ENCODE data around the gene AFM. TPM values are rescaled to one million over a fixed set of nuclear protein-coding genes. Genes with fewer than 3 reads are reported as not detected.
A peak's percentile ranks its signal among the peaks of the same experiment; 100 is the strongest.

AFM gene, protein sequence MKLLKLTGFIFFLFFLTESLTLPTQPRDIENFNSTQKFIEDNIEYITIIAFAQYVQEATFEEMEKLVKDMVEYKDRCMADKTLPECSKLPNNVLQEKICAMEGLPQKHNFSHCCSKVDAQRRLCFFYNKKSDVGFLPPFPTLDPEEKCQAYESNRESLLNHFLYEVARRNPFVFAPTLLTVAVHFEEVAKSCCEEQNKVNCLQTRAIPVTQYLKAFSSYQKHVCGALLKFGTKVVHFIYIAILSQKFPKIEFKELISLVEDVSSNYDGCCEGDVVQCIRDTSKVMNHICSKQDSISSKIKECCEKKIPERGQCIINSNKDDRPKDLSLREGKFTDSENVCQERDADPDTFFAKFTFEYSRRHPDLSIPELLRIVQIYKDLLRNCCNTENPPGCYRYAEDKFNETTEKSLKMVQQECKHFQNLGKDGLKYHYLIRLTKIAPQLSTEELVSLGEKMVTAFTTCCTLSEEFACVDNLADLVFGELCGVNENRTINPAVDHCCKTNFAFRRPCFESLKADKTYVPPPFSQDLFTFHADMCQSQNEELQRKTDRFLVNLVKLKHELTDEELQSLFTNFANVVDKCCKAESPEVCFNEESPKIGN
- total RNA-seq (2014; rRNA removed; shearing (Covaris generic)) = not detected in 2 replicates
- not detected in 2 replicates for polyA plus RNA-seq (2015; cell fraction: cytosol; rRNA removed)
- not detected in 2 replicates for polyA plus RNA-seq (2015; cell fraction: nucleus; rRNA removed)

DNA sequence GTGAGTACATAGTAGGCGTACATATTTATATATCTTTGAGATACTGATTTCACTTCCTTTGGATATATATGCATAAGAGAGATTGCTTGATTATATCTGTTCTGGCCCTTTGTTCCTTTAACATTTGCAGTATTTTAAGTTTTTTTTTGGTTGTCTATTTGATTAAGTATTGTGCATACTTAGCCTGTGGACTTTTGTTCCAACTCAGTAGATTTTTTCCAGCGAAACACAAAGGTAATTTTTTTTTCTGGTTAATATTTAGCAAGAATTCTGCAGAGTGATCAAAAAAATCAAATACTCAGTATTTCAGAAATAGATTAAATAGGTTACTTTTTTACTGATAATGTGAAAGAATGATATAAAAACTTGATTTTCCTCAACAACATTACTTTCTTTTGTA, at the start of gene AFM:
AFM (plus strand) TSS at position 388 of the 400 bp plus-strand sequence. CDS start 31 bp downstream, outside the sequence.
- DNase-seq (ENCODE audit: low read depth) = no peak

DNA sequence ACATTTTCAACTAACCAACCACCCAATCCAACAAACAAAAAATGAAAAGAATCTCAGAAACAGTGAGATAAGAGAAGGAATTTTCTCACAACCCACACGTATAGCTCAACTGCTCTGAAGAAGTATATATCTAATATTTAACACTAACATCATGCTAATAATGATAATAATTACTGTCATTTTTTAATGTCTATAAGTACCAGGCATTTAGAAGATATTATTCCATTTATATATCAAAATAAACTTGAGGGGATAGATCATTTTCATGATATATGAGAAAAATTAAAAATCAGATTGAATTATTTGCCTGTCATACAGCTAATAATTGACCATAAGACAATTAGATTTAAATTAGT, 49.8 kb upstream of the AFM start:
- no peak for DNase-seq (ENCODE audit: low read depth)

DNA sequence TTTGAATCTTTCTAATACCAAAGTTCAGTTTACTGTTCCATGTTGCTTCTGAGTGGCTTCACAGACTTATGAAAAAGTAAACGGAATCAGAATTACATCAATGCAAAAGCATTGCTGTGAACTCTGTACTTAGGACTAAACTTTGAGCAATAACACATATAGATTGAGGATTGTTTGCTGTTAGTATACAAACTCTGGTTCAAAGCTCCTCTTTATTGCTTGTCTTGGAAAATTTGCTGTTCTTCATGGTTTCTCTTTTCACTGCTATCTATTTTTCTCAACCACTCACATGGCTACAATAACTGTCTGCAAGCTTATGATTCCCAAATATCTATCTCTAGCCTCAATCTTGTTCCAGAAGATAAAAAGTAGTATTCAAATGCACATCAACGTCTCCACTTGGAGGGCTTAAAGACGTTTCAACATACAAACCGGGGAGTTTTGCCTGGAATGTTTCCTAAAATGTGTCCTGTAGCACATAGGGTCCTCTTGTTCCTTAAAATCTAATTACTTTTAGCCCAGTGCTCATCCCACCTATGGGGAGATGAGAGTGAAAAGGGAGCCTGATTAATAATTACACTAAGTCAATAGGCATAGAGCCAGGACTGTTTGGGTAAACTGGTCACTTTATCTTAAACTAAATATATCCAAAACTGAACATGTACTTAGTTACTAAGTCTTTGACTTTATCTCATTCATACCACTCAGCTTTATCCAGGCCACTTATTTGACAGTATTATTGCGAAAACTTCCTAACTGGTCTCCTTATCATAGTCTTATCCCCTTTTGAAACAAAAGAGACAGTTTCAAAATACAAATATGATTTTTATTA, 49.2 kb upstream of the AFM start:
- no peak for DNase-seq (ENCODE audit: low read depth)

DNA sequence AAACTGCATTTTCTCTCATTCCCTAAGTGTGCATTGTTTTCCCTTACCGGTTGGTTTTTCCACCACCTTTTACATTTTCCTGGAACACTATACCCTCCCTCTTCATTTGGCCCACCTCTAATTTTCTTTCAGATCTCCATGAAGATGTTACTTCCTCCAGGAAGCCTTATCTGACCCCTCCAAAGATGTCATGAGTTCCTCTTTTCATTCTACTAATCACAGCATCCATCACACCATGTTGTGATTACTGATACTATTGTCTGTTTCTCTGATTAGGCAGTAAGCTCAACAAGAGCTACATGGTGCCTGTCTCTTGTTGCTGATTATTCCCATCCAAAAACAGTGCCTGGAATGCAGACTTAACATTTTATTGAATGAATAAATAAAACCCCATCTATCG, 48.4 kb upstream of the AFM start:
- DNase-seq (ENCODE audit: low read depth) = no peak

DNA sequence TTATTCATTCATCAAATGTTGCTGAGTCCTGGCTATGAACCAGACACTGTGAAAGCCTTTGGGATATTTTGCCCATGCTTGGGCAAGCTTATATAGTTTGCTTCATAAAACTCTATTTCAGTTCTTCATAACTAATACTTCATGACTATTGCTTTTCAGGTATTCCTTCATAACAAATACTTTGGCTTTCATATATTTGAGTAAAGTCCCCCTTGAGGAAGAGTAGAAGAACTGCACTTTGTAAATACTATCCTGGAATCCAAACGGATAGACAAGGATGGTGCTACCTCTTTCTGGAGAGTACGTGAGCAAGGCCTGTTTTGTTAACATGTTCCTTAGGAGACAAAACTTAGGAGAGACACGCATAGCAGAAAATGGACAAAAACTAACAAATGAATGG, 47.2 kb upstream of the AFM start:
- DNase-seq (ENCODE audit: low read depth) = no peak

DNA sequence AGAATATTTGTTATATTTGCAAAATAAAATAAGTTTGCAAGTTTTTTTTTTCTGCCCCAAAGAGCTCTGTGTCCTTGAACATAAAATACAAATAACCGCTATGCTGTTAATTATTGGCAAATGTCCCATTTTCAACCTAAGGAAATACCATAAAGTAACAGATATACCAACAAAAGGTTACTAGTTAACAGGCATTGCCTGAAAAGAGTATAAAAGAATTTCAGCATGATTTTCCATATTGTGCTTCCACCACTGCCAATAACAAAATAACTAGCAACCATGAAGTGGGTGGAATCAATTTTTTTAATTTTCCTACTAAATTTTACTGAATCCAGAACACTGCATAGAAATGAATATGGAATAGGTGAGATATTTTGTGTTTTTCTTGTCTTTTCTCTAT, 45.6 kb upstream of the AFM start, which contains the start of gene AFP:
AFP (plus strand) TSS at position 238 of the 400 bp plus-strand sequence; CDS start at position 280, 42 bp downstream.
- DNase-seq (ENCODE audit: low read depth) = no peak

DNA sequence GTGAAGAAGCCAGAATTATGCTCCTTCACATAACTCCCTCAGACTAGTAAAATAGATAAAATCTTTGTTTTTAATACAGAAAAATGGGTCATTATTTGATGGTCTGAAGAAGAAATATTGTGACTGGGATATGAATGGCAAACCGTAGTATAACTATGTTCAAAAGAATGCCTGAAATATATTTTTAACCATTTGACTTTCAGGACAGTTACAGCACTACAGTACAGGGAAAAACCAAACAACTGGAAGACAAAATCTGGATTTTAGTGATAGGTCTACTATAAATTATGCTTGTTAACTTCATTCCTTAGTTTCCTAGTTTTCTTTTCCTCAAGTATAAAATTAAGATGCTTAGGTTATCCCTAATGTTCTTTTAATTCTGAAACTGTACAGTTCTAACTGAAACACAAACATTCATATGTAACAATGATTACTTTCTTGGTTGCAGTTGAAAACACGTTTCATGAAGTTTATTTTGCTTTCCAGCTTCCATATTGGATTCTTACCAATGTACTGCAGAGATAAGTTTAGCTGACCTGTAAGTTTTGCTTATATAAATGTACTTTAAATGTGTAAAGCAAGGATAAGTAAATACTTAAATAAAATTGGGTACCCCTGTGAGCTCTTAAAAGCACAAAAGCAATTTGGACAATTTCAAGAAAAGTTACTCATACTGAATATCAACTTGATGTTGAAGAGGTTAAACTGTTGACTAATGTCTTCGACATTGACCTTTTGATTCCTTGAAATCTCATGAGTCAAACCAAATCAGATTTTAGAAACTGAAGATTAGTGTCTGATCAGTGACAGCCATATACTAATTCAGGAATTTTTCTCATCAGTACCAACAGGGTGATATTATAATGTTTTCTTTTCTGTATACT, 44.6 kb upstream of the AFM start:
- DNase-seq (ENCODE audit: low read depth) = no peak

DNA sequence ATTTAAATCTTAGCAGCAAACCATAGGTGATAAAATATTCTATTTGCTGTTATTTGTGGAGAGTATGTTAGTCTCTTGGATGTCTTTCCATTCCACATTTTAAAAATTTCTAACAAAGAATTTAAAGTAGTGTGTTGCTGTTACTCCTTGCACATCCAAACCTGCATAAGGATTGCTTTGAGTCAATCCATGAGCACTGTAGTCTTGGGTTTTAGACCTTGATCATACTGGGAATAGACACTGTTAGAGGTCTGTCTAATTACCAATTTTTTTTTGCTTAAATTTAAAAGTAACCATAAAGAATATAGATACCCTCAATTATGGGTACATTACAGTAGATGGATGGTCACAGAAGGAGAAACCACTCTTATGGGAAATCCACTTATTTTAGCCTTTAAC, 44.0 kb upstream of the AFM start:
- no peak for DNase-seq (ENCODE audit: low read depth)

DNA sequence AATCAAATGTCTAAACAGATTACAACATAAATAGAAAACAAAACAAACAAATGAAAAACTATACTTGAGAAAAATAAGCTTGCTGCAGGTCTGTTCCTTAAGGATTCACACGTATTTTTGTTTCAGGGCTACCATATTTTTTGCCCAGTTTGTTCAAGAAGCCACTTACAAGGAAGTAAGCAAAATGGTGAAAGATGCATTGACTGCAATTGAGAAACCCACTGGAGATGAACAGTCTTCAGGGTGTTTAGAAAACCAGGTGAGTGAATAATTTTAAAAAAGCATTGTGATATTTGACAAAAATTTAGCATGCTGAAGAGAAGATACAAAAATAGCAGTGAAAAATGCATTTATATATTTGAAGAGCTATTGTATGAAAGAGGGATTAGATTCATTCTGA, 43.5 kb upstream of the AFM start:
- no peak for DNase-seq (ENCODE audit: low read depth)

DNA sequence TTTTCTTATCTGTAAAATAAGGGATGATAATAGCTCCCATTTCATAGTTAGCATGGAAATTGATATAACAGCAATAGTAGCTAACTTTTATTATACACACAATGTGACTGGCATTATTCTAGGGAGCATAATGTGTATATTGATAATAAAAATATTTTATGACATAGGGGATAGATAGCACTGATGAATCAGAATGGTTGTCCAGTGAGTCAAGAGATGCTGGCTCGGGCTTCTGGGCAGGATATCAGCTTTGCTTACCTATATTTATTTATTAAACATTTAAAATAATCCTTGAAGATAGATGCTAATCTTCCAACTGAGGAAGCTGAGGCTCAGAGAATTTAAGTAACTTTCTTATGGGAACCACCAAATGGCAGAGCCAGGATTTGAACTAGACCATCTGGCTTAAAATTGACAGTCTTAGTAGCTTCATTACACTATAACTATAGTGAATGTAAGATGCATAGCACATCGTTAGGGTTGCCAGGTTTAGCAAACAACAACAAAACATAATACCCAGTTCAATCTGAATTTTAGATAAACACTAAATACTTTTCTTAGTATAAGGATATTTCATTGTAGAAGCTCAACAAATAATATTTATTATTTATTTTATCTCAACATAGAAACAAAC, 42.8 kb upstream of the AFM start:
- DNase-seq (ENCODE audit: low read depth) = no peak

DNA sequence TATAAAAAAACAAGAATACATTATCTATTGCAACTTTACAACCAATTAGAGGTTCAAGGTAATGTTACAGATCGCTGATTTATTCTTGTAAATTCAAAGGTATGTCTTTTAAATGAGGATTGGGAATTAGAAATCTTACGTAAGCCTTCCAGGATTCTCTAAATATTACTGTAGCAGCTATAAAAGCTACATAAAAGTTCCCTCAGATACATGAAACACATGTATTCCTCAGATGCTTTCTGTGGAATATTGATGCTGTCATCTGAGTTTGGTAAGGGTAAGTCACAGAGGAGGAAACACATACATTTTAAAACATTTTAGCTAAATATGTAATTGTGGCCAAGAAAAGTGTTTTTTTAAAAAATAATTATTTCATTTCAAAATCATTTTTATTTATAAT, 42.1 kb upstream of the AFM start:
- no peak for DNase-seq (ENCODE audit: low read depth)

DNA sequence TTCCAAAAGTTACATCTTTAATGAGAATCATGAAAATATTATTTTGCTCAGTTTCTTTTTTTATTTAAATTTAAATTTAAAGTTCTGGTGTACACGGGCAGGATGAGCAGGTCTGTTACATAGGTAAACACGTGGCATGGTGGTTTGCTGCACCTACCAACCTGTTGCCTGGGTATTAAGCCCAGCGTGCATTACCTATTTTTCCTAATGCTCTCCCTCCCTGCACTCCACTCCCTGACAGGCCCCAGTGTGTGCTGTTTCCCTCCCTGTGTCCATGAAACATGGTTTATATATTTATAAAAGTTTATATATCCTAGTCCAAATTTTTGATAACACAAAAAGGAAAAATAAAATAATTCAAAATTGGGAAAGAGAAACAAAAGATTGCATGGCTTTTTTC, 41.6 kb upstream of the AFM start:
- no peak for DNase-seq (ENCODE audit: low read depth)

DNA sequence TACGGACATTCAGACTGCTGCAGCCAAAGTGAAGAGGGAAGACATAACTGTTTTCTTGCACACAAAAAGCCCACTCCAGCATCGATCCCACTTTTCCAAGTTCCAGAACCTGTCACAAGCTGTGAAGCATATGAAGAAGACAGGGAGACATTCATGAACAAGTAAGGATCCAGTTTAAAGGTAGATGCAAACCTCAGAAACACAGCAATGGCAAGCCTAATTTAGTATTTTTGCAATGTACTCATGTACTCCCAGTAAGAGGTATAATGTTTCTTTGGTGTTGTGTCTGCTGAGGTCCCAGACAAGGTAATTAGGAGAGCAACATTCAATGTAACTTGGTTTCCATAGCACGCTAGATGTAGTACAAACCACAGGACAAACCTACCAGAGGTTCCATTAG, 40.9 kb upstream of the AFM start:
- DNase-seq (ENCODE audit: low read depth) = no peak

DNA sequence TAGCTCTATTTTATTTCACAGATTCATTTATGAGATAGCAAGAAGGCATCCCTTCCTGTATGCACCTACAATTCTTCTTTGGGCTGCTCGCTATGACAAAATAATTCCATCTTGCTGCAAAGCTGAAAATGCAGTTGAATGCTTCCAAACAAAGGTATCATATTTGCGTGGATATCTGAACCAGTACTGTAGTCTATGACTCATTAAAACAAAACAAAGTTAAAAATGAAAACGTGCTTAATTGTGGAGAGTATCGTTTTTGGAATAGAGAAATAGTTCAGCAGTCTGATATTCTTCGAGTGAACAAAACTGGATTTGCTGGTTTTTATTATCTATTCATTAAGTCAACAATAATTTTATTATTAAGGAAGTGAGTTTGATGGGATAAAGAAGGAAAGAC, 39.3 kb upstream of the AFM start:
- no peak for DNase-seq (ENCODE audit: low read depth)

DNA sequence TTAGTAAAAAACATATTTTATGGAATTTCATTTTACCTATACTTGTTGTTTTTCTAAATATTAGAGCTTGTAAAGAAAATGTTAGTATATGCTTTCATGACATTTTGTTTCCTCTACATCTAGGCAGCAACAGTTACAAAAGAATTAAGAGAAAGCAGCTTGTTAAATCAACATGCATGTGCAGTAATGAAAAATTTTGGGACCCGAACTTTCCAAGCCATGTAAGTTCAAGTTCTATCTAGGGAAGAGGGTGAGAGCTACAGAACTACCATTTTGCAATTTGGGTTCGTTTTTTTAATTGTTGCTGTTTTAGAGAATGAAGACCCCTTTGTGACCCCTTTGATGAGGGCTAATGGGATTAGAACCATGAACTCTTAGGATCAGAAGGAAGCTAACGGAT, 38.3 kb upstream of the AFM start:
- DNase-seq (ENCODE audit: low read depth) = no peak

DNA sequence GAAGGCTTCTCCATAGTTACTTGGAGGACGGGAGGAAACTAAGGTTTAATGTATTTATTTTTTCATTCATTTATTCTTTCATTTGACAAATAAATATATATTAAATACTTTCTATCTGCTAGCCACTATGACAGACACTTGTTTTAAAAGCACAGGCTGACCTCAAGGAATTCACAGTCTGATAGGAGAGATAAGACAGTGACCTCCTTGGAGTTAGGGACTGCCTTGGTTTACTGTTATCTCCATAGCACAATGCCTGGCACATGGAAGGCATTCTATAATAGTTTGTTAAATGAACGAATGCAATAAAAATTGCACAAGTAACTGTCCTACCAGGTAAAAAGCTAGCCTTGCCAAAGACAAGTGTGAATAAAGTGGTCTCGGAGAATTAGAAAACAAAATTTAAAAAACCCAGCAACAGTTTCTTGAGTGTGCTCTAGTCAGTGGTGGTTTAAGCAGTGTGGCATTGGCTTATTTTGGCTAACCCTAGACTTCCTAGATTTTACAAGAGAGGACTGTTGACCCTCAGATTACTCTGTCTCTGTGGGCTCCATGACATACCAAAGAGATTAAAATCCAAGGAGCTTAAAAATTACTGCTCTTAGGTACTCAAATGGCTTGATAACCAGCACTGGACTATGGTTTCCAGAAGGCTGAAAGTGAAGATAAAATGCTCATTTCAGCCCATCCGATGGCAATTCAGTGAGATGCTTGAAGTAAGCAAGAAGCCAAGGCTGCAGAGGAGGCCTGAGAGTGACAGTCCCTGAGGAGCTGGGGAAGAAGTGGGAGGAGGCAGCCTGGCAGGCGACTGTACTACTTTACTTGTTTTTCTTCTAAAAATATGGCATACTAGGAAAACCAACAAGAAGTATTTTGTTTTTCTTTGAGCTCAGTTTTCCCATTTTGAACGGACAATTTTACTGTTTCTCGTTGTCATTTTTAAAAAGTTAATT, 35.9 kb upstream of the AFM start:
- DNase-seq (ENCODE audit: low read depth) = no peak

DNA sequence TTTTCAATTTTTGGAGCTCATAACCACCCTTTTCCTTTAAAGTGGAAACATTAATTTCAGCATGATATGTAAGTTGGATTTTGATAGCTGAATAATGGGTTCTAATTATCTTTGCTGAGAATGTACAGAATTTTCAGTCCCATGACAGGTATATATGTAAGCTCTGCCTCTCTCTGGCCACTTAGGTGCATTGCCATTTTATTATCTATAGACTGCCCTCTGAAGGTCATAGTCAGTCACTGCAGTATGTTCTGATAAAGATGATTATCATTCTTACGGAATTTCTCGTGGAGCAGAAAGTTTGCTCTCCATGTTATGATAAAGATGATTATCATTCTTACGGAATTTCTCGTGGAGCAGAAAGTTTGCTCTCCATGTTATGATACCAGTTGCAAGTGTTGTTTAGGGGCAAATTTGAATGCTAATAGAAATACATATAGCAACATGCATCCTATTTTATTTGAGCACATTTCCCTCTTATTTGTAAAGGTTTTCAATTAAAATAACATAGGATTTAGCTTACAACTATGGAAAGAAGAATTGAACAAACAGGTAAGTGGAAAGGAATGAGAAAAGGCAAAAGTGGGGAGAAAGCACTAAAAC, 35.1 kb upstream of the AFM start:
- peak; percentile 42 for DNase-seq (ENCODE audit: low read depth)

DNA sequence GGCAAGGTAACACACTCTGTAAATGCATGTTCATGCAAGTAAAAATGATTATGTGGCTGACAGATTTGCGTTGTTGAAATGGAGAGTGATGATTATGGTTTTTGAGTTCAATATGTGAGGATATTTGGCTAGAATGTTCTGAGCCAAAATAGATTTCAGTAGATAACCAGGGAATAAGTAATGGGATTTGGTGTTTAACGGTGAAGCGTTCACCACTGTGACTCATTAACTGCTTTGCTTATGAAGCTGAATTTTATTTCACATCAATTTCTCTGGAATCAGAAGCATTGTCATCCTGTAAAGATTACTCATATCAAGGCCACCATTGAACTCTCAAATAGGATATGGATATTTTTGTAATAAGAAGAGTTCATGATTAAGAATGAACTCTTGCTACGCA, 33.9 kb upstream of the AFM start:
- no peak for DNase-seq (ENCODE audit: low read depth)
